ENCODE data around the gene ZAR1L.

The ZAR1L gene

DNA sequence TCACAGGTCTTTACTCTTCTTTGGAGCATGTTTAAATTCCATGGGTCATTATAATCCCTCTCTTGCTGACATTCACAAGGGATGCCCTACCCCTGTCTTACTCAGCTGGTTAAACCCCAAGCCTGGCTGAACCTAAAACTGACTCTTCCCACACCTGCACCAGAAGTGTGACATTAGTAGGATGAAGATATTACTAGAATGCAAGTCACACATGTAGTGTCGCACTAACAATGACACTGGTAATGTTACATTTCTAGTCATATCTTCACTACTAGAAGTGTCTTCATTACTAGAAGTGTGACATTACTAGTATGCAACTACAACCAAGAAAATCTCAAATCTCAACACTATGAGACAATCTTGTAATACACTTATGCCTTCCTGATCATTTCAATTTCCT lies 14.2 kb downstream of the ZAR1L start:
- DNase-seq (ENCODE audit: low read depth): no peak

- DNase-seq (ENCODE audit: low read depth): no peak
Observed at GRCh38 chr13:32300406-32300805, 14.8 kb downstream of the ZAR1L start.

GRCh38 chr13:32299893-32300292 lies 15.3 kb downstream of the ZAR1L start:
- DNase-seq (ENCODE audit: low read depth): no peak

DNA sequence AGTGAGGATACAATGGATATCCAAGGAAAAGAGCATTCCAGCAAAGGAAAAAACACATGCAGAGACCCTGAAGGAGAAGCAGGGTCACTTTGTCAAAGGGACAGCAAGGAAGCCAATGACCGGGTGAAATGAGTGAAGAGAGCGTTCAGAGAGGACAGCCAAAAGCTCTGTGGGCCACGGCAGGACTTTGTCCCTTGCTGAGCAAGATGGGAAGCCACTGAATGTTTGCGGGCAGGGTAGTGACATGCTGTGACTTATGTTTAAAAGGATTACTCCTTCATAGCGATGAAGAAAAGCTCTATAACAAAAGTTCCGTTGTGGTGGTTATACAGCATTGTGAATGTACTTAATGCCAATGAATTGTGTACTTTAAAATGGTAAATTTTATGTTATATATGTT lies 16.5 kb downstream of the ZAR1L start:
- DNase-seq (ENCODE audit: low read depth): no peak

GRCh38 chr13:32297206-32297605 lies 18.0 kb downstream of the ZAR1L start:
- DNase-seq (ENCODE audit: low read depth): no peak

GRCh38 chr13:32285633-32285965 lies 29.6 kb downstream of the ZAR1L start:
- DNase-seq (ENCODE audit: low read depth): no peak

DNA sequence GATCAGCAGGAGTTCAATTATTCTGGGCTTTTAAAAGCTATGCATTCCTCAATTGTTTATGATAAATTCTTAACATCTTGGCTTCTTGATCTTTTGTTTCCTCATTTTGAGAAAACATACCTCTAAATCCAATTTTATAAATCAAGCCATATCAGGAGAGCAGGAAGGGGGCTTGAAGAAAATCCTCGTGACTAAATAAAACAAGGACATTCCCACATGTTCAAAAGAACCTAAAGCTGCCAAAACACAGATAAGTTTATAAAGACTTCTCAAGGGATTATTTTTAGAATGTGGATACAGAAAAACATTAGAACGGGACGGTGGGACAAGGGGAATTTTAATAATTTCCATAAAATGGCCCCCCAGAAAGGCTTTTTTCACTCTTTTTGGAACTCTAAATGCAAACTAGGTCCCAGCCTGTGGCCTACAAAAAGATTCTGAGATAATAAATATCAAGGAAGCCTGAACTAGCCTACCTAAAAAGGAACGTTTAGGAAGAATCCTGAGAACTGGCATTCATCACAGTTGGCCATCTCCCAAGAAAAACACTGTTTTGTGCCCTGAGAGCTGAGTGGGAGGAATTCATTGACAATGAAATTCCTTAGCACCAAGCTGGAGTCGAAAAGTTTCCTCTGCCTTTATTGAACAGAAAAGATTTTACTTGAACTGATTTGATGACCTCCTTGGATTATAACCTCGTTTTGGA lies 30.1 kb downstream of the ZAR1L start:
- DNase-seq (ENCODE audit: low read depth): no peak

DNA sequence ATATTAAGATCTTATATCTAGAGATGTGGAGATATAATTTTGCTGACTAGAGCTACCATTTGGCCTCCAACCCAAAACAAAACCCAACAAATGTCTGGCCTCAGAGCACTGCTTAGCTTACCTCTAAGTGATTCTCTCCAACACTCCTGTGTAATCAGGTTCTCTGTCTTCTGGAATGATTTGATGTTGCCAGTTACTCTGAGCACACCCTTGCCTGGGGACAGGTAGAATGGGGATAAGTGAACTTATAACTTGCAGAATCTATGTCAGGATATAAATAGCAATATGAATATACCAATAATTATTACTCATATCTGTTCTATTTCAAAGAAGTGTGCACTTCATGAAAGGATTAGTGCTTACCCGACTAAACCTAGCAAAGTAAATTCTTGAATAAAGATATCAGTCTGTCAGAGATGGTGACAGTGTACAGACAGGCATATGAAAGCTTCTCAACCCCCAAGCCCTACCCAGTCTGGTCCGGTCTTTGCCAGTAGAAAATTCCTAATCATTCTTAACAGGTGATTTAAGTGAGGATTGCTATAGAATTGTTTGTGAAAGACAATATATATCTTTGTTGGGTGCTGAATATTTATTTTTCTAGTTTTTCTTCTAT lies 33.0 kb downstream of the ZAR1L start:
- no peak for DNase-seq (ENCODE audit: low read depth)

GRCh38 chr13:32281096-32281495 lies 34.1 kb downstream of the ZAR1L start:
- DNase-seq (ENCODE audit: low read depth): no peak

DNA sequence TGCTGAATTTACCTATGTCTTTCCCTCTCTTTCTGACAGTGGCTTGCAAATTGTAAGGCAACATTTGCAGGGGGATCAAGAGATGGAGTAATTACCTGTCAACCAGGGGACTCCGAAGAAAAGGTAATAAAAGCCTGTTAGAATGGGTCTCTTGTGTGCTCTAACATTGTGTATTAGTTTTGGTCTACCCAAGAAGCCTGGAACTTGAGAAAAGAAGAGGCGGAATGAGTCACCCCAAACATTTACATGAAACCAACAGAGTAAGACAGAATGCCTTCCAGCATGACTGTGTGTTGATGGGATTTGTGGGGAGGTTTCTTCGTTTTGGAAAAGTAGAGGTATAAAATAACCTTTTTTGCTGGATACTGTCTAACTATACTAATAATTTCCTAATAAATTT lies 36.7 kb downstream of the ZAR1L start:
- DNase-seq (ENCODE audit: low read depth): no peak

- no peak for DNase-seq (ENCODE audit: low read depth)
Observed at GRCh38 chr13:32277839-32278238, 37.3 kb downstream of the ZAR1L start.

DNA sequence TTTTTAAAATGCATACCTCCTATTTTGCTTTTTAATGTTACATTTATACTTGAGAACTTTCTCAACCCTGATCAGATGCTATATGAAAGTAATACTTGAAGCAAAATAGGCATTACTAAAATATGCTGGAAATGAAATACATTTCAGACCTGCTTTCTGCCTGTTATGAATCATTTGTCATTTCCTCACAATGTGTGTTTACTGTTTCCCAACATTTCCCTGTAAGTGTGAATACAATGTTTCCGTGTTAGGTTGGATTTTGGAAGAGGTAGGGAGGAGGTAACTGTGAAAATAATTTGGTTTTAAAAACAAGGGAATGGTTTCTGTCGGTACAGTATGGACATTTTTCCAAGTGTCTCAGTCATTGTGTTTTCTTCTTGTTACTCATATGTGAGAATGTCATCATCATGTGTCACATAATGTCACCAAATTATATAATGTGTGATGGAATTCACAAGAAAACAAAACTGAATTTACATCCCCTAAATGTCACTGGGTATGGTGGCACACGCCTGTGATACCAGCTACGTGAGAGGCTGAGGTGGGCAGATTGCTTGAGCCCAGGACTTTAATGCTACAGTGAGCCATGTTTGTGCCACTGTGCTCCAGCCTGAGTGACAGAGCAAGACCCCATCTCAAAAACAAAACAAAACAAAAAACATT lies 43.0 kb downstream of the ZAR1L start:
- DNase-seq (ENCODE audit: low read depth): no peak

GRCh38 chr13:32267836-32268439 lies 47.2 kb downstream of the ZAR1L start:
- DNase-seq (ENCODE audit: low read depth): peak; percentile 29

GRCh38 chr13:32266130-32266529 lies 49.0 kb downstream of the ZAR1L start:
- no peak for DNase-seq (ENCODE audit: low read depth)

DNA sequence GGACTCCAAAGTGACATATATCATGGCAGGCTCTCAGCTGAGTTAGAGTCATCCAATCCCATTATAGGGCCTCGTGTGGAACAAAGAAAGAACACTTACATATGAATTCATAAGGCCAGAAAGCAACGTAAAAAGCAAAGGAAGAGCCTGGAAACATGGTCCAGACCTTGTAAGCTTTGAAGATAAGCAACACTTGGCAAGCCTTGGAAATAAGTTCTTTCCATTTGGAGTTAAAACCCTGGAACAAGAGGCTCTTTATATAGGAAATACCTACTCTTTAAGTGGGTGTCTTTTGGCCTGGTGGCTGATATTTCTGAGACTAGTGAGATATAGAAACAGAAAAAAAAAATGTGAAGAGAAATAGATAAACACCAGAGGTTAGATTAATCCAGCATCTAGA lies 49.4 kb downstream of the ZAR1L start:
- no peak for DNase-seq (ENCODE audit: low read depth)

DNA sequence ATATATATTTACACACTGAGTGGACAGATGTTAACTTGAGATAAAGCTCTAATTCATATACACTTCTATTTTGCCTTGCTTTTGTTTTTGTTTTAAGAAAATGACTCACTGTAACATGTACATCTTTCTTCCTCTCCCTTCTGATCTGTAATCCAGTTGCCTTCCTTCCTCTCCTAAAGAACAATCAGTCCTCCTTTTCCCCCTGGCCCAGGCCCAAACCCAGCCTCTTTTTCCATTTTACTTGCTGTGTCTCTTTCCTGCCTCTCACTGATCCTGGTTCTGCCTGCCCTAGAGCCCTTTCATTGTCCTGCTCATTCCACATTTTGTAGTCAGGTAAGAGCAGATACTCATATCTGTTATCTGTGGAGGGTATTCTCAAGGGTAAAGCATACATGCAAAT lies 50.8 kb downstream of the ZAR1L start:
- DNase-seq (ENCODE audit: low read depth): no peak

GRCh38 chr13:32262619-32263018 lies 52.5 kb downstream of the ZAR1L start:
- no peak for DNase-seq (ENCODE audit: low read depth)

DNA sequence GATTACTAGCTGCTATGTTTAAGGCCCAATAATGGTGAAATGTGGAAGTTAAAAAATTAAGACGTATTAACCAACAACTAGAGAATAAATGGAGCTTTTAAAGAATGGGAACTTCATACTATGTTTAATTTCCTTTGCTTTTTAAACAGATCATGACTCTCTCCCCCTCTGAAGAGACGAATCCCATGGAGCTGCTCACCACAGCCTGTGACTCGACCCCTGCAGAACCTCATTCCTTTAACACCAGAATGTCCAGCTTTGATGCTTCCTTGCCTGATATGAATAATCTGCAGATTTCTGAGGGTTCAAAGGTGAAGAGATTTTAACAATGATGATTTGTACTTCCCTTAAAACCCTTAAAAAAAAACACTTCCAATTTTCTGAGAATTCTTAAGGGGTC lies 53.0 kb downstream of the ZAR1L start:
- no peak for DNase-seq (ENCODE audit: low read depth)

GRCh38 chr13:32261567-32261966 lies 53.6 kb downstream of the ZAR1L start:
- DNase-seq (ENCODE audit: low read depth): no peak

GRCh38 chr13:32259116-32259515 lies 56.0 kb downstream of the ZAR1L start:
- no peak for DNase-seq (ENCODE audit: low read depth)

DNA sequence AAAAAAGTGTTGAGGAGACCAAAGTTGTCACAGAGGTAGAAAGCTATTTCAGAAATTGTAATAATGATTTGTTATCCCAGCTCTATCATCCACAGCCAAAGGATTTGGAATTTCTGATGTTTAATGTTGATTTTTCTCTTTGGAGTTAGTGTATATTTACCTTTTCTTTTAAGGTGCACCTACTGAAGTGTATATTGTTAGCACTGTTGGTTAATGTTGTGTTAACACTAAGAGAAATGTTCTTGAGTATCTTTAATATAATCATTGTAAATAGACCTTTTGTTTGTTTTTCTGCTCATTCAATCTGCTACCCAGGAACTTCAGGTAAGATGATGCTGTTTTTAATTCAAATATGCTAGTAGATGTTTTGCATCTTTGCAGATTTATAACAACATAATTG lies 57.5 kb downstream of the ZAR1L start:
- no peak for DNase-seq (ENCODE audit: low read depth)

DNA sequence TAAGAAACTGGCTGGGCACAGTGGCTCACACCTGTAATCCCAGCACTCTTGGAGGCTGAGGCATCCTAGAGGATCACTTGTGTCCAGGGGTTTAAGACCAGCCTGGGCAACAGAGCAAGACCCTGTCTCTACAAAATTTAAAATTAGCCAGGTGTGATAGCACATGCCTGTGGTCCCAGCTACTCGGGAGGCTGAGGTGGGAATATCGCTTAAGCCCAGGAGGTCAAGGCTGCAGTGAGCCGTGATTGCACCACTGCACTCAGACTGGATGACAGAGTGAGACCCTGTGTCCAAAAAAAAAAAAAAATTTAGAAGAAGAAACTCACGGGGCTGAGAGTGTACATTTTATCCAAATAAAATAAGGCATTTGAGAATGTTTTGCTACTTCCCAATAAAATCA lies 58.9 kb downstream of the ZAR1L start:
- DNase-seq (ENCODE audit: low read depth): no peak

DNA sequence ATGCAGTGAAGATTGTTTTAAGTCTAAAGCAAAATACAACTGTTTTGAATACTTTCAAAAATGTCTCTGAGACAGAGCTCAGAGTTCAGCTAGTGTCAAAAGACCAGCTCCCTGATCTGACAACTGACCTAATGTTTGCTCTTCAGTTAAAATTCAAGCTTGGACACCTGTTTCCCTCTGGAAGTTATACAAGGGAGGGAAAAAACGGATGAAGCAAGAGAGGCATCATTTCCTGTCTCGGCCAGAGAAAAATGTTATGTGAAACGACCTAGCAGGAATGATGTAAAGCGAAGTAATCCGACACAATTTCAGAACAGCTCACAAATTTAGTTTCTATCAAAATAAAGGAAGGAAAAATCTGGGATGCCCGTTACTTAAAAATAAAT lies 59.4 kb downstream of the ZAR1L start:
- no peak for DNase-seq (ENCODE audit: low read depth)
